ENCODE results near the gene GNAZ. TPM values are rescaled to one million over a fixed set of nuclear protein-coding genes. Genes with fewer than 3 reads are reported as not detected.

The GNAZ gene
- total RNA-seq, 4 donors from 2014 or later, result 4.1 to 16.2 (median 6.5) TPM

DNA sequence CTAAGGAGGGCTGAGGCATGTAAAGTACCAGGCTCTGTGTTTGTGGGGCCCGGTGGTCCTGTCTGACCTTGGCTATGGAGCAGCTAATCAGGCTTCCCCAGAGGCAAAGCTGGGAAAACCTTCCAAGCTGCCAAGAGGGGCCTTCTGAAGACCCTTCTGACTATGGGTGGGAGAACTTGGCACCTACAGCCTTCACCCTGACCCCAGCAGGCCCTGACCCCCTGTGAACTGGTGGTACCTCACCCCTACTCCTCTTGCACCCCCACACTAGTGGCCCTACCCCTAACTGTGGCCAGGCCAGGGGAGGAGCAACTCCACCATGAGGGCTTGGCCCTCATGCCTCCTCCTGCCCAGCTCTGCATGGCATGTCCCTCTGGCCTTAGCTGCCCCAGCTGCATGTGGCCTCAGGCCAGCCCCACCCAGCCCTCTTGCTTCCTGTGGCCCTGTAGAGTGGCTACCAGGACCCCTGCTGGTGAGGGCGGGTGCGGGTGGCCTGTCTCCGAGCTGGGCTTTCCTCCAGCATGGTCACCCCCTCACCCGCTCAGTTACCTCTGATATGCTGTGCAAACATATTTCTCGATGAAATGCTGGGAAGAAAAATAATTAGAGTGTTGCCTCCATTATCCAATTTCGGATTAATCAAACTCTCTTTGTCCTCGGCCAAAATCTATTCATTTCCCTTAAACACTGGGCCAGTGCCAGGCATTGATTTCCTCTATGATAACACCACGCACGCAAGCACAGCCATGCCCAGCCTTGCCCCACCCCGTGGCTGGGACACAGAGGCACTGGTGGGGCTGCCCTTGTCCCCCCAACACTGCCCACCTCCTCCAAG, 7.5 kb downstream of the GNAZ start:
- TF ChIP-seq, protein P1, sequence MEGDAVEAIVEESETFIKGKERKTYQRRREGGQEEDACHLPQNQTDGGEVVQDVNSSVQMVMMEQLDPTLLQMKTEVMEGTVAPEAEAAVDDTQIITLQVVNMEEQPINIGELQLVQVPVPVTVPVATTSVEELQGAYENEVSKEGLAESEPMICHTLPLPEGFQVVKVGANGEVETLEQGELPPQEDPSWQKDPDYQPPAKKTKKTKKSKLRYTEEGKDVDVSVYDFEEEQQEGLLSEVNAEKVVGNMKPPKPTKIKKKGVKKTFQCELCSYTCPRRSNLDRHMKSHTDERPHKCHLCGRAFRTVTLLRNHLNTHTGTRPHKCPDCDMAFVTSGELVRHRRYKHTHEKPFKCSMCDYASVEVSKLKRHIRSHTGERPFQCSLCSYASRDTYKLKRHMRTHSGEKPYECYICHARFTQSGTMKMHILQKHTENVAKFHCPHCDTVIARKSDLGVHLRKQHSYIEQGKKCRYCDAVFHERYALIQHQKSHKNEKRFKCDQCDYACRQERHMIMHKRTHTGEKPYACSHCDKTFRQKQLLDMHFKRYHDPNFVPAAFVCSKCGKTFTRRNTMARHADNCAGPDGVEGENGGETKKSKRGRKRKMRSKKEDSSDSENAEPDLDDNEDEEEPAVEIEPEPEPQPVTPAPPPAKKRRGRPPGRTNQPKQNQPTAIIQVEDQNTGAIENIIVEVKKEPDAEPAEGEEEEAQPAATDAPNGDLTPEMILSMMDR (IDR thresholded peaks at IDR 0.05; ENCODE audit: low read depth), result no peak

DNA sequence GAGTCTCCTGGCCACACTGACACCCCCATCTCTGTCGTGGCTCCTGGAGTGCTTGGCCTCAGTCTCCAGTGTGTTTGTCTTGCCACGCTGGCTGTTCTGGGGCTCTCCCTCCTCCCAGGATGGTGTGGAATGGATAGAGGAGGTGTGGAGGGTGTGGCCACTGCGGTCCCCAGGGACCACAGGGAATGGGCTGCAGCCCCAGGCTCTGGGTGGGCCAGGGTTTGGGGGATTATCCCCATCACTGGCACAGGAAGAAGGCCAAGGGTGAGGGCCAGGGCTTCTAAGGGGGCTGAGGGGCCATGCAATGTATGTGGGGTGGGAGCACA, 8.1 kb downstream of the GNAZ start:
- TF ChIP-seq, protein P1 (IDR thresholded peaks at IDR 0.05; ENCODE audit: low read depth), result no peak

DNA sequence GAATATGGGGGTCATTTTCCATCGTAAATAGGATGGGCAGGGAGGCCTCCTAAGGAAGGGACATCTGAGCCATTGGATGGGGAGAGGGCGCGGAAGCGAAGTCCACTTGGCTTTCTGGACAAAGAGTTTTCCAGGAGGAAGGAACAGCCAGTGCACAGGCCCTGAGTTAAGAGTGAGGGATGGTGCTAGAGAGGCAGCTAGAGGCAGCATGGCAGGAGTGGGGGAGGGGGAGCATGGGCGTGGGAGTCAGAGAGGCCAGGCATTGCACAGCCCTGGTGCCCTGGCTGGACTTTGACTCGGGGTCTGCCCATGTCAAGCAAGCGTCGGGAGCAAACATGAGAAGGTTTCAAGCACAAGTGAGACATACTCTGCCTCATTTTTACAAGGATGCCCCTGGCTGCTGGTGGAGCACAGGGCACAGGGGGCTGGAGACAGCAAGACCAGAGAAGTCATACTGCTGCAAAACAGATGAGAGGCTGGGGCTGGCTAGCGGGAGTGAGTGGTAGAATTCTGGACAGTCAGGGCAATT, 9.0 kb downstream of the GNAZ start:
- TF ChIP-seq, protein P1 (IDR thresholded peaks at IDR 0.05; ENCODE audit: low read depth), result no peak

DNA sequence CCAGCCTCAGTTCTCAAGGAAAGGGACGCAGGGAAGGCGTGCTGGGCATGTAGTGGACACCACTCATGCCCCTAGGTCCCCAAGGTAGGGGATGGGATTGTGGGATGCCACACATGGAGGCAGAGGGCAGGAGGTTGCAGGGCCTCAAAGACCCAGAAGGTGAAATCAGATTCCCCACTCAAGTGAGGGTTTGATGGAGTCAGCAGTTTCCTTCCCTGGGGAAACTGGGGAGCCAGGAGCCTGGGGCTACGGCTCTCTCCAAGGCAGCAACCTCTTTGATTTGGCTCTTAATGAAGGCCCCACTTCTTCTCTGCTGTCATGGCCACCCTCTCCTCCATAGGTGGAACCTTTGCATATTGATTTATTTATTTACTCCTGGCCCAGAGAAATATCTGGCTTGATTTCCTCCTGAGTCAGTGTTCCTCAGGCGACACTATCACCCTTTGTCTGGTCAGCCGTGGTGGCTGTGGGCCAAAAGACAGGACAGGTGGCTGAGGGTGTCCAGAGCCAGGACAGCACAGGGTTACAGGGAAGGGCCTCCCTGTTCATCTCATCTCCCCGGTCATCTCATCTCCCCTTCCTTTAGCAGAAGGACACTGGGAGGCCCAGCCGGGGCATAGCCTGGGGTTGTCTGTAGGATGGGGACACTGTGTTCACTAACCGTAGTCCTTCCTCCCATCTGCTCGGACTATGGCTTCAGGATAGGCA, 9.6 kb downstream of the GNAZ start:
- TF ChIP-seq, protein P1 (IDR thresholded peaks at IDR 0.05; ENCODE audit: low read depth), result no peak

DNA sequence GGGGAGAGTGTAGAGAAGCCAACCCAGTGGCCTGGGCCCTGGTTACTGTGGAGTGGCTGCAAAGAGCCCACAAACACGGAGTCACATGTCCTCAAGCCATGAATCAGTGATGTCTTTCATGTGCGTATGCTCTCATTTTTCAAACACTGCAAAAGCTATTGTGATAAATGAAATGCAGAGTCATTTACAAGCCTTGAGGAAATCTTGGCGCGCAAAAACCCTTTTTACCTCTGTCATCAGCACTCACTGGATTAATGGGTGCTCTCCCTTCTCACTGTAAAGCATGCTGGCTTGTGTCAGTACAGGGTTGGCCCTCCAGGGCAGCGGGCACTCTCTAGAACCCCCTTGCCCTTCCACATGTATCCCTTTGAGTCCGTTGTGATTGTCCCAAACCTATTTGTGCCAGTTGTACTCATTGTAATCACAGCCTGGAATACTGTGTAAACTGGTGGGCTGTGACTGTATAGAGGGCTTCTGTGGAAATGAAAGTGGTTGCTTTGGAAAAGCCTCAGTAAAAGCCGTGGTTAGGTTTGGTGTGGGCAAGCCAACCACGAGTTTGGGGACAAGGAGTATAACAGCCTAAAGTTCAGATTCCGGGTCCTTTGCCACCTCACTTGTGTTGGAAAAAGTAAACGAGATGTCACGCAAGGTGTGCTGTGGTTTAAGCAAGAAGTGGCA, 10.4 kb downstream of the GNAZ start:
- TF ChIP-seq, protein P1 (IDR thresholded peaks at IDR 0.05; ENCODE audit: low read depth), result no peak

DNA sequence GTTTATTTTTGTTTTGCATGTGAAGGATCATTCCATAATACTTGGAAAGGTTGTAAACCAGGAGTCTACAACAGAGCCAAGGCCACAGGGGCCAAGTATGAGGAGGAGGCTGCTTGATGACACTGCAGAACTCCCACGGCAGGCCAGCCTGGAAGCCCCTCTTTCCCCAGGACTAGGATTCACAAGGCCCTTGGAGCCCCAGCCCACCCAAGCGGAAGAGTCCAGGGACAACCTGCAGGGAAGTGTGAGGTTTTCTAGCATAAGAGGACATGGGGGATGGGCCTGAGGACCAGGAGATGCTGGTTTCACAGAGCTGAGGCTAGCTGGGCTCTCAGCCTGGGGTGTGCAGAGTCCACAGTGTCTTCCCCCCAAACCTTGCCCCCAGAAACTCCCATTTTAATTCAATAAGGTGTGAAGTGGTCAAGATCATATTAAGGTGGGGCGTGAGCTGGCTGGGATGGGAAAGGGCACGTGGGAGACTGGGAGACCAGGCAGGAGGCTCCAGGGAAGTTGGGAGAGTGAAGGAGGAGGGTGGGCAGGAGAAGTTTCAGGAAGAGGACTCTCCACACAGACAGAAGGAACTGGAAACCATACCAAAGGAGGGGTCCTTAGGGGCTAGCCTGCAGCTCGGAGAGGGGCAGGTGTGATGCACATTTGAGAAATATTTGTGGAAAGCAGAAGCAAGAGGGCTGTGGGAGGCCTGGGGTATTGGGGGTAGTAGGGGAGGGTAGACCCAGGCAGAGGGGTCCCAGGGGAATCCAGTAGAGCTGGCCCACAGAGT, 12.4 kb downstream of the GNAZ start:
- TF ChIP-seq, protein P1 (IDR thresholded peaks at IDR 0.05; ENCODE audit: low read depth), result no peak
